Measurements from ENCODE around the gene INTS11.
A peak's percentile ranks its signal among the peaks of the same experiment; 100 is the strongest.

Gene INTS11

GRCh38 chr1:1291023-1291528 is 33.4 kb downstream of the INTS11 start:
- Histone ChIP-seq H3K9ac (ENCODE audit: low read length) (no peak overlapping the region), H3K4me2 (ENCODE audit: low read length) (no peak overlapping the region), H3K4me3 (ENCODE audit: low read depth, low read length) (no peak overlapping the region), H3K18ac (ENCODE audit: low read length) (no peak overlapping the region), H4K91ac (ENCODE audit: low read depth, low read length) (no peak overlapping the region), H2BK120ac (ENCODE audit: insufficient read depth, low read length, poor library complexity) (no peak overlapping the region), H3K79me2 (ENCODE audit: control insufficient read depth, insufficient read depth, low read length, poor library complexity) (no peaks in the 10 kb centered on the region), H3K36me3 (ENCODE audit: control insufficient read depth in 1 of 2, insufficient read depth in 2 of 2, low read length in 2 of 2) (peaks cover 20 to 28% of the 10 kb centered on the region in 2 experiments), H4K12ac (ENCODE audit: low read depth, low read length) (peak overlapping the region; percentile 9), H4K8ac (ENCODE audit: low read depth, low read length) (no peak overlapping the region), H2AFZ (ENCODE audit: insufficient read depth, low read length, poor library complexity) (no peak overlapping the region), H3K27me3 (ENCODE audit: insufficient read depth, low read length) (no peaks in the 10 kb centered on the region), H2AK5ac (ENCODE audit: low read length) (no peak overlapping the region), H3K14ac (ENCODE audit: low read length) (no peak overlapping the region), H3K23ac (ENCODE audit: low read length) (no peak overlapping the region), H3K79me1 (ENCODE audit: low read length) (no peaks in the 10 kb centered on the region), H3K27ac (ENCODE audit: low read depth, low read length) (no peak overlapping the region), H3K4me1 (ENCODE audit: control insufficient read depth in 1 of 2, insufficient read depth in 2 of 2, low read length in 2 of 2) (no peaks in the 10 kb centered on the region), H2BK5ac (ENCODE audit: low read depth, low read length, poor library complexity) (no peak overlapping the region), H3K4ac (ENCODE audit: low read depth, low read length) (no peak overlapping the region), H2BK12ac (ENCODE audit: low read length) (no peak overlapping the region), H3K9me3 (ENCODE audit: insufficient read depth, low read depth, low read length) (peaks cover 2% of the 10 kb centered on the region)
- no CpG with 5 or more reads among the region's 28 CpGs for WGBS (ENCODE audit: extremely low coverage, insufficient coverage, insufficient read length)
- no peak for DNase-seq

- Histone ChIP-seq H3K27ac (ENCODE audit: low read depth, low read length) (no peak overlapping the region), H2BK5ac (ENCODE audit: low read depth, low read length, poor library complexity) (no peak overlapping the region), H3K23ac (ENCODE audit: low read length) (no peak overlapping the region), H3K18ac (ENCODE audit: low read length) (no peak overlapping the region), H3K4me2 (ENCODE audit: low read length) (no peak overlapping the region), H2AFZ (ENCODE audit: insufficient read depth, low read length, poor library complexity) (no peak overlapping the region), H2AK5ac (ENCODE audit: low read length) (no peak overlapping the region), H4K8ac (ENCODE audit: low read depth, low read length) (no peak overlapping the region), H3K9me3 (ENCODE audit: insufficient read depth, low read depth, low read length) (peaks cover 2% of the 10 kb centered on the region), H3K9ac (ENCODE audit: low read length) (no peak overlapping the region), H3K79me1 (ENCODE audit: low read length) (no peaks in the 10 kb centered on the region), H3K14ac (ENCODE audit: low read length) (no peak overlapping the region), H4K91ac (ENCODE audit: low read depth, low read length) (no peak overlapping the region), H2BK12ac (ENCODE audit: low read length) (no peak overlapping the region), H3K36me3 (ENCODE audit: control insufficient read depth in 1 of 2, insufficient read depth in 2 of 2, low read length in 2 of 2) (peaks cover 13 to 20% of the 10 kb centered on the region in 2 experiments), H4K12ac (ENCODE audit: low read depth, low read length) (no peak overlapping the region), H2BK120ac (ENCODE audit: insufficient read depth, low read length, poor library complexity) (no peak overlapping the region), H3K79me2 (ENCODE audit: control insufficient read depth, insufficient read depth, low read length, poor library complexity) (no peaks in the 10 kb centered on the region), H3K4me3 (ENCODE audit: low read depth, low read length) (no peak overlapping the region), H3K27me3 (ENCODE audit: insufficient read depth, low read length) (no peaks in the 10 kb centered on the region), H3K4ac (ENCODE audit: low read depth, low read length) (no peak overlapping the region), H3K4me1 (ENCODE audit: control insufficient read depth in 1 of 2, insufficient read depth in 2 of 2, low read length in 2 of 2) (no peaks in the 10 kb centered on the region)
- DNase-seq: peak; percentile 67 to 82
- no CpG with 5 or more reads among the region's 15 CpGs for WGBS (ENCODE audit: extremely low coverage, insufficient coverage, insufficient read length)
Measured at GRCh38 chr1:1290238-1290731, 34.2 kb downstream of the INTS11 start.

- Histone ChIP-seq H3K23ac (ENCODE audit: low read length) (no peak overlapping the region), H3K79me2 (ENCODE audit: control insufficient read depth, insufficient read depth, low read length, poor library complexity) (no peaks in the 10 kb centered on the region), H4K8ac (ENCODE audit: low read depth, low read length) (no peak overlapping the region), H3K4ac (ENCODE audit: low read depth, low read length) (no peak overlapping the region), H2BK120ac (ENCODE audit: insufficient read depth, low read length, poor library complexity) (no peak overlapping the region), H3K36me3 (ENCODE audit: control insufficient read depth in 1 of 2, insufficient read depth in 2 of 2, low read length in 2 of 2) (no peaks in the 10 kb centered on the region), H3K27me3 (ENCODE audit: insufficient read depth, low read length) (no peaks in the 10 kb centered on the region), H3K9me3 (ENCODE audit: insufficient read depth, low read depth, low read length) (peaks cover 5% of the 10 kb centered on the region), H4K91ac (ENCODE audit: low read depth, low read length) (no peak overlapping the region), H2BK5ac (ENCODE audit: low read depth, low read length, poor library complexity) (no peak overlapping the region), H2AFZ (ENCODE audit: insufficient read depth, low read length, poor library complexity) (no peak overlapping the region), H3K4me1 (ENCODE audit: control insufficient read depth in 1 of 2, insufficient read depth in 2 of 2, low read length in 2 of 2) (no peaks in the 10 kb centered on the region), H3K79me1 (ENCODE audit: low read length) (no peaks in the 10 kb centered on the region), H2AK5ac (ENCODE audit: low read length) (no peak overlapping the region), H2BK12ac (ENCODE audit: low read length) (no peak overlapping the region), H3K18ac (ENCODE audit: low read length) (no peak overlapping the region), H3K4me3 (ENCODE audit: low read depth, low read length) (no peak overlapping the region), H3K14ac (ENCODE audit: low read length) (no peak overlapping the region), H4K12ac (ENCODE audit: low read depth, low read length) (no peak overlapping the region), H3K4me2 (ENCODE audit: low read length) (no peak overlapping the region), H3K9ac (ENCODE audit: low read length) (no peak overlapping the region), H3K27ac (ENCODE audit: low read depth, low read length) (no peak overlapping the region)
- WGBS (ENCODE audit: extremely low coverage, insufficient coverage, insufficient read length): no CpG with 5 or more reads among the region's 46 CpGs
- no peak for DNase-seq
Measured at GRCh38 chr1:1287288-1288110, 37.0 kb downstream of the INTS11 start.

GRCh38 chr1:1286313-1287261 is 37.9 kb downstream of the INTS11 start:
- Histone ChIP-seq H3K14ac (ENCODE audit: low read length) (no peak overlapping the region), H2AFZ (ENCODE audit: insufficient read depth, low read length, poor library complexity) (no peak overlapping the region), H3K79me2 (ENCODE audit: control insufficient read depth, insufficient read depth, low read length, poor library complexity) (no peaks in the 10 kb centered on the region), H2AK5ac (ENCODE audit: low read length) (no peak overlapping the region), H3K4me3 (ENCODE audit: low read depth, low read length) (no peak overlapping the region), H3K9ac (ENCODE audit: low read length) (no peak overlapping the region), H3K23ac (ENCODE audit: low read length) (no peak overlapping the region), H3K4me1 (ENCODE audit: control insufficient read depth in 1 of 2, insufficient read depth in 2 of 2, low read length in 2 of 2) (no peaks in the 10 kb centered on the region), H4K12ac (ENCODE audit: low read depth, low read length) (no peak overlapping the region), H2BK12ac (ENCODE audit: low read length) (no peak overlapping the region), H3K36me3 (ENCODE audit: control insufficient read depth in 1 of 2, insufficient read depth in 2 of 2, low read length in 2 of 2) (no peaks in the 10 kb centered on the region), H2BK120ac (ENCODE audit: insufficient read depth, low read length, poor library complexity) (no peak overlapping the region), H3K18ac (ENCODE audit: low read length) (no peak overlapping the region), H2BK5ac (ENCODE audit: low read depth, low read length, poor library complexity) (no peak overlapping the region), H3K9me3 (ENCODE audit: insufficient read depth, low read depth, low read length) (peaks cover 10% of the 10 kb centered on the region), H3K27me3 (ENCODE audit: insufficient read depth, low read length) (no peaks in the 10 kb centered on the region), H3K4me2 (ENCODE audit: low read length) (no peak overlapping the region), H3K4ac (ENCODE audit: low read depth, low read length) (no peak overlapping the region), H3K27ac (ENCODE audit: low read depth, low read length) (no peak overlapping the region), H3K79me1 (ENCODE audit: low read length) (no peaks in the 10 kb centered on the region), H4K8ac (ENCODE audit: low read depth, low read length) (no peak overlapping the region), H4K91ac (ENCODE audit: low read depth, low read length) (no peak overlapping the region)
- no peak for DNase-seq
- no CpG with 5 or more reads among the region's 50 CpGs for WGBS (ENCODE audit: extremely low coverage, insufficient coverage, insufficient read length)
